DMS 273 (cell line): Measurements from ENCODE around the gene ZNF652.

Experiments used
- DNase-seq: peaks from one replicate; lab custom pipeline; 2025; ENCODE audit not compliant: unreplicated experiment; lab: John Stamatoyannopoulos, UW

Gene ZNF652

DNA sequence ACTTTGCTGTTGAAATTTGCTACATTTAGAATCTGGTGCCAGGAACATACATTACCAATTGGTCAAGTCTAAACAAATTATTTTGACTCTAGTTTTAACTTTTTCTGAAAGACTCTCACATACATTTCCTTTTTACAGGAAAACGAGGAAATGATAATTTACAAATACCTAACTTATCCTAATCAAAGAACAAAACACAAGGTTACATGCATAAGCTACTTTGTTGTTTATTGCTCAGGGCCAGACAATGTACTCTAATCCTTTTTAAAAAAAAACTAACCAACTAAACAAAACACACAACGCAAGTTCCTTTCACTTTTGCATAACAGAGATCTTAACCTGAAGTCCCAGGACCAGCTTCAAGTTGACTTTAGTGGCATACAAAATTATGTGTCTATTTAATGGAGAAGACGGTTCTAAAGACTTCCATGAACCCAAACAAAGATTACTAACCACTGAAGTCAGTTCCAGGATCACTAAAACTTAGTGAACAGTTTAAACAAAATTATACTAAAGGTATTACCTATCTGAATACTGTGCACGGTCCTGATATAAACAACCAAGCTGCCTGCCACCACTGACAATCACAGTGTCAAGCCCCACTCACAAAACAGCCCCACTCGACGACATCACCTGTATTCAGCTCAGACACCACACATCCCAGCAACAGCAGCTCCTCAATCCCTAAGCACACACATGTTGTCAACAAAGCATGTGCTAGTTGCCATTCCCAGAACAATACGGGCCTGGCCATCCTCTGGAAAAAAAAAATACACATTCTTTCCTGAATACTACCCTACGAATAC lies 1.9 kb downstream of the ZNF652 start:
- DNase-seq, result no peak

DNA sequence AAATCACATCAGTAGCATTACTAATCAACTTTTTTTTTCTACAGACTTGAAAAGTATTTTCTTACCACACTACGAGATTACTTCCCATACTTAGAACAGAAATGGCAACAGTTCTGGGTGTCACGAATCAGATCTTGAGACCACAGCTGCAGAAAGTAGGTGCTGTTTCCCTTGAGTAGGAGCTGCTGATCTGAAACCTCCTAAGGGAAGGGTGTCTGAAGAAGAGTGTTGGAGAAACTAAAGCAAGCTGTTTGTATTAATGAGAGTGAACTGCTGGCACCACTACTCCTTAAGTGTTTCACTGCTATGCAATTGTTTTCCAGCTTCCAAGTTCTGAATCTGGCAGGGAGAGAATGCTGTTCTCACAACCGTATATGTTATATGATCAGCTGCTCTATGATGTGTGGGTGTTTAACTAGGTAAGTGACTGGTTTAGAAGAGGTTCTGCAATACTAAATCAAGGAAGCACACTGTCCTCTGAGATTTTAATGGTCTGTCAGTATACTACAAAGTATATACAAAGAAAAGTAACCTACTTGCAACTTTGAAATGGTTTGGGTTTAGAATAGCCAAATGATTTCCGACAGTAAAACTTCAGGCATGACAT lies 3.3 kb downstream of the ZNF652 start:
- DNase-seq, result no peak

DNA sequence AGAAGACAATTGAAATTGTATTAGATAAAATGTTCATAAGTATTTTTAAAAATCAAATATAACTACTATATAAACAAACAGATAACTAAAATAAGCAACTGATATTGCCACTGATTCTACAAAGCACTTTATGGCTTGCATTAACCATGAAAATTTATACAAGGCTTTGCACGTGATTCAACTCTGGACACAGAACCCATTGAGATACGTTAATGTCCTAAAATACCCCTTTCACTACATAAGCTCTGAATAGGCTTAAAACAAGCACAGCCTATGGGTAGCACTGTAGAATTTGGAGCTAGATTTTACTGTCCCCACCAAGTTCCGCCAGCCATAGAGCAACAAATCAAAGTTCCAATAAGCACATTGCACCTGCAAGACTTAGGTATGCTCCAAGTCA lies 4.5 kb downstream of the ZNF652 start:
- DNase-seq, result no peak

DNA sequence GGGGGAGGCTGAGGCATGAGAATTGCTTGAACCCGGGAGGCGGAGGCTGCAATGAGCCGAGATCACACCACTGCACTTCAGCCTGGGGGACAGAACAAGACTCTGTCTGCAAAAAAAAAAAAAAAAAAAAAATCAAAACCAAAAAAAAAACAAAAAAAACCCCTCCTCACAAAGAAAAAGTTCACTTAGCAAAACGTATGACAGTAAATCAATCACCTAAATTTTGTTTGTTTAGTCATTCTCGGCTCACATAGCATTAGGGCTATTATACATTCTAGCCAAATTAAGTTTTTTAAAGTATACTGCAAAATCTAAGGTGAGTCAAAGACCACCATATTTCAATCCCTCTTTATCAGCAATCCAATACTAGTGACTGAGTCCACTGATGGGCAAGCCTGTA lies 5.7 kb downstream of the ZNF652 start:
- DNase-seq, result no peak

DNA sequence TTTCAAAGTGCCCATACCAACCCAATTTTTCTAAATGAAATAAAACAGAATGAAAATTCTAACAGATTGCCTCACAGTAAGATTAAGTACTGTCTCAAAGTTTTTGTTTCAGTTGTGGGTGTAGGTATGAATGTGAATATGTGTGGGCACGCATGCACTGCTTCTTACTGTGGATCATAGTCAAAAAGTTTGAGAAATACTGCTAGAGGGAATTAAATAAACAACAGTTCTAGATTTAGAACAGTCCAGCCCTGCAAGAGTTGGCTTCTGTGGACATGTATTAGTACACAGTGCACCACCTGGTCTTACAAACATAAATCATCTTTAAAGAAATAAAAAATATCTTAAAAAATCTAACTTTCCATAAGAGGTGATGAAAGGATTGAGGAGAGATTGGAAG lies 8.4 kb downstream of the ZNF652 start:
- no peak for DNase-seq

DNA sequence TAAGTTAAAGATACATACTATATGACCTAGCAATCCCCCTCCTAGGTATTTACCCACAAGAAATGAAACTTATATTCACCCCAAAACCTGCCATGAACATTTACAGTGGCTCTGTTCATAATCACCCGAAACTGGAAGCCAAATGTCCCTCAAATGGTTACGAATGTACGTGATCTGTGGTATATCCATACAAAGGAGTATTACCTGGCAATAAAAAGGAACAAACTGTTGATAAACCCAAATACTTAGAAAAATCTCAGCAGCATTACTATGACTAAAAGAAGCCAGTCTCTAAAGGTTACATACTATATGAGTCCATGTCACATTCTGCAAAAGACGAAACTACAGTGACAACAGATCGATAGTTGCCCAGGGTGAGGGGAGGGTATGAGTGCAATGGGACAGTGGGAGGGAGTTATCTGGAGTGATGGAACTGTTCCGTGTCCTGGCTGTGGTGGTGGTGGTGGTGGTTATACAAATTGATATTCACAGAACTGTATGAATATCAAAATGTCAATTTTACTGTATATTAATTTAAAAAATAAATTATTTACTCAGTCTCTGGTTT lies 9.4 kb downstream of the ZNF652 start:
- DNase-seq, result no peak

DNA sequence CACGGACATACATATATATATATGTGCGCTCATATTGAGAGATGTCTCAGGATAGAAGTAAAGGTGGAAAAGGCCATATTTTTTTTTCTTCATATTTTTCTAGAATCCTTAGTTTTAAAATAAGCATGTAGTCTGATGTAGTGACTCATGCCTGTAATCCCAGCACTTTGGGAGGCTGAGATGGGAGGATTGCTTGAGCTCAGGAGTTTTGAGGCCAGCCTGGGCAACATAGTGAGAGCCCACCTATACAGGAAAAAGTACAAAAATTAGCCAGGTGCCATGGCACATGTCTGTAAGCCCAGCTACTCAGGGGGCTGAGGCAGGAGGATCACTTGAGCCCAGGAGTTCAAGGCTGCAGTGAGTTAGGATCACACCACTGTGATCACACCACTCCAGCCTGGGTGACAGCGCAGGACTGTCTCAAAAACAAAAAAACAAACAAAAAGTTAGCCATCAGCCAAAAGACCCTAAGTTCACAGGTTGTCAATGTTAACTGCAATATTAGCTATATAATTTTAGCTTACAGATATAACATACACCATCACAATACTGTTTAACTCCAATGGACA lies 10.4 kb downstream of the ZNF652 start:
- no peak for DNase-seq

DNA sequence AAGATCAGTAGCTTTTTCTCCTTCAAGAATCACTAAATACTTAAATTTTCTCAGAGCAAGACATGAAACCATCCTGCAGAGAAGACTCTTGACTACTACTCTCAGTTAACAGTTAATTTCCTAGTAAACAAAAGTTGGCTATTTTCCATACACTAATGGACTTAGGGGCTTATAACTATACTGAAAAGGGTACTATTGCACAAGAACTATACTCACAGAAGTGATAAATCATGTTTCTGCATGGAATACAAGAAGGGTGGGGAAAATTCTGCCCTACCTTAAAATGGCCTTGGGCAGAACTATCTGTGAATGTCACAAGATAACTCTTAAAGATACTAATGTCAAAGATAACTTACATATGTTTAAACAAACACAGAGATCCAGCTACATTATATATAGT lies 12.5 kb downstream of the ZNF652 start:
- no peak for DNase-seq

DNA sequence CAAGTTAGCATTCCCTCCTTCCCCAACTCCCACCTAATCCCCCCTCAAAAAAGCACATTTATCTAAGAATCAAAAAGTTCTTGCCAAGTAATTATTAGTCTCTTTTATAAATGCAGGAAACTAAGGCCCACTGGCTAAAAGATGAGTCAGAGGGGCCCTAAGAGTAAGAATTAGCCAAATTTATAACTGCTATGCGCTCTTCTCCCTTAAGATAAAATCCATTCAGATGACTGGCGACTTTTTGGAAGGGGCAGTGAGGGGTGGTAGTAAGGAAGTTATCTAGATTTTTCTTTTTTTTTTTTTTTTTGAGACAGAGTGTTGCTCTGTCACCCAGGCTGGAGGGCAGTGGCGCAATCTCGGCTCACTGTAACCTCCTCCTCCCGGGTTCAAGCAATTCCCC lies 17.1 kb downstream of the ZNF652 start:
- DNase-seq, result no peak

DNA sequence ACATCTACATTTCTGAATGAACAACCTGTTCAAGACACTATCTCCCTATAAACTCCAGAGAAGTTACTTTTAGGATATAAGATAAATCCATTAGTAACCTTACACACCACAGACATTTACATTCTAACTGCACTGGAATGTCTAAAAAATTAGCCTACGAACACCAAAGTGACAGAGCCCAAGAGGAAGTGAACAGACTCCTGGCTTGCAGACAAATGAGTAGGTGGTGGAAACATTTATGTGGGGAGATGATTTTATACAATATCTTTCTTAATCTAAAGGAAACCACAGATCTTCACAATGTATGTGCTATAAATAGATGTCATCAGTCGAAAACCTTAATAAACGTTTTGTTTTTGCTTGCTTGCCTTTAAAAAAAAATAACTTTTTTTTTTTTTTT lies 18.8 kb downstream of the ZNF652 start:
- DNase-seq, result no peak

DNA sequence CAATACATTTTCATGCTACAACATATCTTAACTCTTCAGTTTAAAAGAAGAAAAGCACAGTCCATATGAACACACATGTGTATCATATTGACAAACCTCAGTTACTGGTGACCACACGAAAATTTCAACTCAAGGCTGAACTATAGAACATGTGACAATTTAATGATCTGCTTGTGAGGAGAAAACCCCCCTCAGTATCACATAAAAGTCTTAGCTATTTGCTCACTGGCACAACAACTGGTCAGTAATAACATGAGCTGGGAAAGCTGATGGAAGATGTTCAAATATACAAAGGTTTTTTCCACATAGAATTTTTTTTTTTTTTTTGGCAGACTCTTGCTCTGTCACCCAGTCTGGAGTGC lies 19.5 kb downstream of the ZNF652 start:
- no peak for DNase-seq

DNA sequence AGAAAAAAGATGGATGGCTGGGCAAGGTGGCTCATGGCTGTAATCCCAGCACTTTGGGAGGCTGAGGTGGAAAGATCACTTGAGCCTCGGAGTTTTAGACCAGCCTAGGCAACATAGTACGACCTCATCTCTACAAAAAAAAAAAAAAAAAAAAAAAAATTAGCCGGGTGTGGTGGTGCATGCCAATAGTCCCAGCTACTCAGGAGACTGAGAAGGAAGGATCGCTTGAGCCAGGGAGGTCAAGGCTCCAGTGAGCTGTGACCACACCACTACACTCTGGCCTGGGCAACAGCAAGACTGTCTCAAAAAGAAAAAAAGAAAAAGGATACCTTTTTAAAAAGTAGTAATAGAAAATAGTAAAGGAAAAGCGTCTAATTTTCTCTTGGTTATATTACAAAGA lies 20.7 kb downstream of the ZNF652 start:
- no peak for DNase-seq

DNA sequence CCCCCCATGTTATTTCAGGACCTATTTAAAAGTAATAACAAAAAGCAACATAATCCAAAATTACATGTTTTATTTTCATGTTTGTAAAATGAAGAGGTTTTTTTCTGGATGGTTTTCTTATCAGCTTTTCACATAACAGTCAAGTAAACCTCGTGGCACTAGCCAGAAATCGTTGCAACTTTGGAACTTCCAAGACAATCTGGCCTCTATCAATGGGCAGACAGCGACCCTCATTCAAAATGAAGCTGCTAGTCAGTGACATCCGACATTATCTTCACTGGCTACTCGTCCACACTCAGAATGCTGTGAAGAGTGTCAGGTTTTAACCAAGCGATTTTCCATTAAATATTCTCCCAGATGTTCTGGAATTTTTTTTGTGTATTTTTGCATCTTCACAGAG lies 22.7 kb downstream of the ZNF652 start:
- DNase-seq, result no peak

DNA sequence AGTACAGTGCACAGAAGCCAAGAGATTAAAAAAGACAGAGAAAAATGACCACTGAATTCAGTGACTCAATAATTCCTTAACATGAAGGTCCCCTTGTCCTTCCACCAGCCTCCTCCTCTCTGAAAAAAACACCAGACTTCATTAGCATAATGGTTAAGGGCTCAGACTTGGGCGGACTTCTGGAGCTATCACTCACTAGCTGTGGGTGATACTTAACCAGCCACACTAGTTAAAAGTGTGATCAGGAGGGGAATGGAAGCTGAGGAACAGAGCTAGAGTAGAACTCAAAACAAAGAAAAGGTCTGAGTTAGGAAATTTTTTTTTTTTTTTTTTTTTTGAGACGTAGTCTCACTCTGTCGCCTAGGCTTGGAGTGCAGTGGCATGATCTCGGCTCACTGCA lies 23.2 kb downstream of the ZNF652 start:
- DNase-seq, result no peak

DNA sequence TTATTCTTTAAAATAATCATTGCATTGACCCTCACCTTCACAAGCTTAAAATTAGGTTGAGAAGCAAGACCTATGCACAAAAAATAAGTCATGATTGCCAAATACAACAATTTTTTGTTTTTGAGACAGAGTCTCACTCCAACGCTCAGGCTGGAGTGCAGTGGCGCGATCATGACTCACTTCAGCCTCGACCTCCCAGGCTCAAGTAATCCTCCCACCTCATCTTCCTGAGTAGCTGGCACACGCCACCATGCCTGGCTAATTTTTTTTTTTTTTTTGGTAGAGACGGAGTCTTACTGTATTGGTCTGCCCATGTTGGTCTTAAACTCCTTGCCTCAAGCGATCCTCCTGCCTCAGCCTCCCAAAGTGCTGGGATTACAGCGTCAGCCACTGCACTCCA lies 24.2 kb downstream of the ZNF652 start:
- no peak for DNase-seq

DNA sequence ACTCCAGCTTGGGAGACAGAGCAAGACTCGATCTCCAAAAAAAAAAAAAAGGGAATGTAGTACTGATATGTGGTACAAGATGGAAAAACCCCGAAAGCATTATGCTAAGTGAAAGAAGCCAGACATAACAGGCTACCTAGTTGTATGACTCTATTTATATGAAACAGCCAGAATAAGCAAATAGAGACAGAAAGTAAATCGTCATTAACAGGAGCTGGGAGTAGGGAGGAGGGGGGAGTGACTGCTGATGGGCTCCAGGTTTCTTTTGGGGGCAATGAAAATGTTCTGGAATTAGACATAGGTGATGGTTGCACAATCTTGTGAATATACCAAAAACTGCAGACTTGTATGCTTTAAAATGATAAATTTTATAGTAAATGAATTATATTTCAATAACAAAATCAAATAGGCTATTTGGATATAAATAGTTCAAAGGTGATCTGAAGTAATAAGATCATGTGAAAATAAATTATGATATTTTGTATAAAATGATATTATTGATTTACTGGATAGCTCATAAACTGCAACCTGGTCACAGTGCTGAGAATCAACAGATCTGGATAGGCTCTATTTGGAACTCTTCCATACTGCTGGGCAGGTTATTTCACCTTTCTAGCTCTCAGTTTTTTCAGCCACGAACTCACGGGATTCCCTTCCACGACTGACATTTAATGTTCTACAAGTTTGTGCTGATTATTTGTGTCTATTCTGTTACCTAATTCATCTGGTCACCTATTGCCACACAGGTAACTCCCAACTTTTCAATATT lies 27.1 kb downstream of the ZNF652 start:
- no peak for DNase-seq

DNA sequence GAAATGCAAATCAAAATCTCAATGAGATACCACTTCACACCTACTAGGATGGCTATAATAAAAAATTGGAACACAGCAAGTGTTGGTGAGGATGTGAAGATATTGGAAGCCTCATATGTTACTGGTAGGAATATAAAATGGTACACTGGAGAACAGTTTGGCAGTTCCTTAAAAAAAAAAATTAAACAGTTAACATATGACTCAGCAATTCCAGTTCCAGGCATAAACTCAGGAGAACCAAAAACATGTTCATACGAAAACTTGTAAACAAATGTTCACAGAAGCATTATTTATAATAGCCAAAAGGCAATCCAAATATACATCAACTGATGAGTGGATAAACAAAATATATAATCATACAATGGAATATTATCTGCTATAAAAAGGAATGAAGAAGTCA lies 28.2 kb downstream of the ZNF652 start:
- DNase-seq, result no peak

DNA sequence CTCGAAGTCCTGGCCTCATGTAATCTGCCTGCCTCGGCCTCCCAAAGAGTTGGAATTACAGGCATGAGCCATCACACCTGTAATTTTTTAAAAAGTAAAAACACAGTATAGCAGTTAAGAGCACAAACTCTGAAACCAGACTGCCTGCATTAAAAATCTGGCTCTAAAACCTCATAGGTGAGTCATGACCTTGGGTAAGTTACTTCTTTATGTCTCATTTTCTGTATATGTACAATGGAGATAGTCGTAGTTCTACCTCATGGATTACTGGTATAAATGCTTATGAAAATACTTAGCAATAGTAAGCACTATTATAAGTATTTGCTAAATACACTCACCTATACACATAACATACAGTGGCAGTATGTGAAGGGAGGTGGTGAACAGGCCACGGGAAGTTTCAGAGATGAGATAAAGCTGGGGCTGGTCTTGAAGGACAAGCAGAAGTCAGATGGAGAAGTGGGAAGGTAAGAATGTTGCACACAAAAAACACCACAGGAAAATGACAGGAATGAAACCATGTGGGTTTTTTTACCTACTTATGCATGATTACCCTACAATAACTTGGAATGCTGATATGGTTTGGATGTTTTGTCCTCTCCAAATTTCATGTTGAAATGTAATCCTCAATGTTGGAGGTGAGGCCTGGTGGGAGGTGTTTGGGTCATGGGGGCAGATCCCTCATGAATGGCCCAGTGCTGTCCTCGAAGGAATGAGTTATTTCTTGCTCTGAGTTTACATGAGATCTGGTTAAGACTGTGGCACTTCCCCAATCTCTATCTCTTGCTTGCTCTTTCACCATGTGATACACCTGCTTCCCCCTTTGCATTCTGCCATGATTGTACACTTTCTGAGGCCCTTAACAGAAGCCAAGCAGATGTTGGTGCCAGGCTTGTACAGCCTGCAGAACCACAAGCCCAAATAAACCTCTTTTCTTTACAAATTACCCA lies 33.9 kb downstream of the ZNF652 start:
- no peak for DNase-seq

DNA sequence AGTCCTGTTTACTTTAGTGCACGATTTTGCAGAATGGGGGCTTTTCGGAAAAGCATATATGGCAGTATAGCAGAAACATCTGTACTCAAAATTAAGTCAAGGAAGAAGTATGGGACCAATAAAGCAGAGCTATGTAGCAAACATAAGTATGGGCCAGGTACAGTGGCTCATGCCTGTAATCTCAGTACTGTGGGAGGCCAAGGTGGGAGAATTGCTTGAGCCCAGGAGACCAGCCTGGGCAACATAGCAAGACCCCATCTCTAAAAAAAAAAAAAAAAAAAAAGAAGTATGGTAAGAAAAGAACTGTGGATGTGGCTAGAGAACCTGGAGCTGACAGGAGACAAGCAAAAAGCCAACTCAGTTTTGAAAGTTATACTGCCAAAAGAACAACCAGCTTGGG lies 36.1 kb downstream of the ZNF652 start:
- DNase-seq, result no peak

DNA sequence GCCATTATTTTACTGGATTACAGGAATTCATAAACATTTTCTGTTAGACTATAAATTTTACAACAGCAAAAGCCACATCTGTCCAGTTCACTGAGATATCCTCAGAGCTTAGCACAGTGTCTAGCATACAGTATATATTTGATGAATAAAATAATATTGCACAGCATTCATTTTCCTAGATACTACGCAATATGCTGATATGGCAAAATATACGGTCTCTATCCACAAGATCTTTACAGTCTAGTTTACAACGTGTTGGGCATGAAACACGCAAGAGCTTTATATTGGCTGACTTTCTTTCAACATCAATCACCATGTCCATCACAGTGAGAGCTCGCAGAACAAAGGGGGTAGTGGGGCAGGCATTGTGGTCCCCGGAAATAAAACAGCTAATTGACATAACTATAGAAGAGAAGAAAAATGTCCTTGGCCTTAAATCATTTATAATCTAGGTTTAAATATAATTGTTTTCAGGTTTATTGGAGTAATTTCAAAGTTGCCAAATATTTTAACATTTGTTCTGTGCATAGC lies 43.5 kb downstream of the ZNF652 start:
- no peak for DNase-seq
